Astrocyte (in vitro differentiated cells and primary cell): ENCODE measurements around the gene FAIM. TPM values are rescaled to one million over a fixed set of nuclear protein-coding genes. Genes with fewer than 3 reads are reported as not detected.

ENCODE experiments used
- DNase-seq: peaks from one replicate; pipeline ENCODE4 v3.0.0-alpha.2; 2010; ENCODE audit warnings: low read depth
- FAIRE-seq: peaks from 2 replicates; lab custom pipeline; 2011; peaks lifted over from hg19 to GRCh38; lab: Jason Lieb, UNC
- H2AFZ ChIP-seq: 2 replicates; pipeline ENCODE4 v1.6.0; 2012; ENCODE audit warnings: low read depth, low read length, inconsistent platforms
- H3K27ac ChIP-seq: 2 replicates; pipeline ENCODE4 v1.5.1; 2011; ENCODE audit warnings: low read depth, low read length, inconsistent platforms
- H3K27me3 ChIP-seq: 2 replicates; pipeline ENCODE4 v1.6.0; 2011; ENCODE audit warnings: low read length, inconsistent platforms; ENCODE audit not compliant: insufficient read depth
- H3K36me3 ChIP-seq: 2 replicates; pipeline ENCODE4 v1.5.1; 2011; ENCODE audit warnings: low read length, inconsistent platforms; ENCODE audit not compliant: insufficient read depth
- H3K4me1 ChIP-seq: 2 replicates; pipeline ENCODE4 v1.5.1; 2011; ENCODE audit warnings: low read length, inconsistent platforms; ENCODE audit not compliant: insufficient read depth
- H3K4me2 ChIP-seq: 2 replicates; pipeline ENCODE4 v1.6.0; 2012; ENCODE audit warnings: low read length, inconsistent platforms
- H3K4me3 ChIP-seq: 2 replicates; pipeline ENCODE4 v1.5.1; 2011; ENCODE audit warnings: low read depth, mild to moderate bottlenecking, low read length, inconsistent platforms; ENCODE audit not compliant: insufficient read depth
- H3K79me2 ChIP-seq: 2 replicates; pipeline ENCODE4 v1.6.0; 2012; ENCODE audit warnings: mild to moderate bottlenecking, low read length, inconsistent platforms; ENCODE audit not compliant: insufficient read depth
- H3K9ac ChIP-seq: 2 replicates; pipeline ENCODE4 v1.6.0; 2012; ENCODE audit warnings: mild to moderate bottlenecking, low read length, inconsistent platforms
- H3K9me3 ChIP-seq: 2 replicates; pipeline ENCODE4 v1.5.1; 2012; ENCODE audit warnings: low read depth, mild to moderate bottlenecking, low read length, inconsistent platforms; ENCODE audit not compliant: insufficient read depth
- H4K20me1 ChIP-seq: 2 replicates; pipeline ENCODE4 v1.6.0; 2012; ENCODE audit warnings: low read length, inconsistent platforms; ENCODE audit not compliant: insufficient read depth
- H3K27ac Mint-ChIP-seq: one replicate; pipeline ENCODE4 v1.8.0; 2021; ENCODE audit warnings: mild to moderate bottlenecking, mixed read lengths; ENCODE audit not compliant: unreplicated experiment
- H3K27me3 Mint-ChIP-seq: one replicate; pipeline ENCODE4 v1.8.0; 2021; ENCODE audit warnings: low read depth, mixed read lengths; ENCODE audit not compliant: unreplicated experiment
- H3K36me3 Mint-ChIP-seq: one replicate; pipeline ENCODE4 v1.8.0; 2021; ENCODE audit warnings: low read depth, mixed read lengths; ENCODE audit not compliant: unreplicated experiment
- H3K4me1 Mint-ChIP-seq: one replicate; pipeline ENCODE4 v1.8.0; 2021; ENCODE audit warnings: low read depth, mixed read lengths; ENCODE audit not compliant: unreplicated experiment
- H3K4me3 Mint-ChIP-seq: one replicate; pipeline ENCODE4 v1.8.0; 2021; ENCODE audit warnings: mild to moderate bottlenecking, moderate library complexity, mixed read lengths; ENCODE audit not compliant: unreplicated experiment
- H3K9me3 Mint-ChIP-seq: one replicate; pipeline ENCODE4 v1.8.0; 2021; ENCODE audit warnings: mild to moderate bottlenecking, mixed read lengths; ENCODE audit not compliant: unreplicated experiment
- CTCF ChIP-seq: IDR thresholded peaks from 2 replicates; pipeline ENCODE4 v1.5.1; 2011; ENCODE audit warnings: low read depth, mild to moderate bottlenecking, inconsistent platforms, low read length, moderate library complexity; ENCODE audit not compliant: insufficient read depth
- EZH2 ChIP-seq: IDR thresholded peaks from 2 replicates; pipeline ENCODE4 v1.6.1; 2012; ENCODE audit warnings: mild to moderate bottlenecking, low read length, inconsistent platforms; ENCODE audit not compliant: insufficient read depth
- total RNA-seq: library from RNA; stranded (reverse); gene quantifications from 2 replicates; pipeline ENCODE4 v1.2.1, GENCODE V29; 2021

Gene FAIM
- total RNA-seq, 1 donor from 2014 or later, result 8.3 TPM

DNA sequence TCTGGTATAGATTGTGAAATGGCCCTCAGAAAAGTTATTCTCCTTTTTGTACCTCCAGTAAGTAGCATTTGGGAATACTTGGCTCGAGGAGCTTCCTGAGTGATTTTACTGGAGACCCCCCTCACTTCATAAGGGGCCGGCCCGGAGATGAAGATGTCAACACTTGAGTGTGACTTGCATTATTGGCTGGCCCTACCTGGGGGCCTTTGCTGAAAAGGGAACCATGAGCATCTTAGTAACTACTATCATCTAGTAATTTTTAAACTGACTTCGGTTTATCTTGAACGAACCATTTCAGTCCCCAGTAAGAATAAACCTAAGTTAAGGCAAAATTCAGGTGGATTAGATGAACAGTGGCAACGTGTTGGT is 1.3 kb downstream of the FAIM start:
- FAIRE-seq (no peak), DNase-seq (no peak)
- Histone ChIP-seq H3K79me2 (peaks cover 7% of the 10 kb centered on the region), H3K4me1 (peaks cover 6% of the 10 kb centered on the region), H3K36me3 (no peaks in the 10 kb centered on the region), H3K27ac (no peak overlapping the region), H3K4me2 (peak overlapping the region; percentile 99), H2AFZ (no peak overlapping the region), H3K9me3 (no peaks in the 10 kb centered on the region), H3K9ac (peak overlapping the region; percentile 92), H3K4me3 (peak overlapping the region; percentile 83), H4K20me1 (no peaks in the 10 kb centered on the region), H3K27me3 (no peaks in the 10 kb centered on the region)
- H3K4me1 Mint-ChIP-seq, result peaks cover 5% of the 10 kb centered on the region
- H3K27me3 Mint-ChIP-seq, result no peaks in the 10 kb centered on the region
- TF ChIP-seq EZH2 (no peak), CTCF (no peak)
- peak overlapping the region; percentile 42 for H3K27ac Mint-ChIP-seq
- peaks cover 2% of the 10 kb centered on the region for H3K9me3 Mint-ChIP-seq
- H3K4me3 Mint-ChIP-seq, result peak overlapping the region; percentile 87
- H3K36me3 Mint-ChIP-seq, result peaks cover 2% of the 10 kb centered on the region

DNA sequence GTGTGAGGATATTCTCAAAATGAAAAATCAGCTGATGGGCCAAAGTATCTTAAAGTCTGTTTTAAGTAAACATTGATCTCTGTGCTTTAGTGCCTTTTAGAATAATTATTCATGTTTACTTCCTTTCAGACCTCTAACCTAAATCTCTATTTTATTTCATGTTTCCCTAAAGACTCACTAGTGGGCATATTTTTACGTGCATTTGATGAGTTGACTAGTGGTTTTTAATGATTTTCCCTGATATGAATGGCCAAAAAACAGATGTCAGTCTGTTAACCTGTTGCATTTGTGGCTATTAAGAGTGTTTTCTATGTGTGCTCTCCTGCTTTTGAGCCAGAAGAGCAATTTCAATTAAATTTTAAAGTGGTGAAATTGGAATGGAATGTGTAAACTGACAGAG is 6.9 kb downstream of the FAIM start:
- Mint-ChIP-seq H3K4me1 (peaks cover 2% of the 10 kb centered on the region), H3K27ac (no peak overlapping the region), H3K27me3 (no peaks in the 10 kb centered on the region), H3K9me3 (peaks cover 2% of the 10 kb centered on the region), H3K4me3 (no peak overlapping the region), H3K36me3 (peaks cover 2% of the 10 kb centered on the region)
- FAIRE-seq, result no peak
- DNase-seq, result no peak
- H3K4me1 ChIP-seq, result no peaks in the 10 kb centered on the region
- peaks cover 5% of the 10 kb centered on the region for H4K20me1 ChIP-seq
- no peak overlapping the region for H2AFZ ChIP-seq
- no peak overlapping the region for H3K27ac ChIP-seq
- H3K4me3 ChIP-seq, result no peak overlapping the region
- no peak overlapping the region for H3K9ac ChIP-seq
- TF ChIP-seq EZH2, result no peak
- TF ChIP-seq CTCF, result no peak
- peaks cover 5% of the 10 kb centered on the region for H3K79me2 ChIP-seq
- no peaks in the 10 kb centered on the region for H3K36me3 ChIP-seq
- H3K4me2 ChIP-seq, result no peak overlapping the region
- no peaks in the 10 kb centered on the region for H3K27me3 ChIP-seq
- H3K9me3 ChIP-seq, result no peaks in the 10 kb centered on the region

- no peak for TF ChIP-seq EZH2
- TF ChIP-seq CTCF, result no peak
- Histone ChIP-seq H3K27me3 (no peaks in the 10 kb centered on the region), H3K4me2 (no peak overlapping the region), H3K9ac (no peak overlapping the region), H3K79me2 (no peaks in the 10 kb centered on the region), H3K4me1 (no peaks in the 10 kb centered on the region), H3K9me3 (no peaks in the 10 kb centered on the region), H4K20me1 (peaks cover 5% of the 10 kb centered on the region), H3K27ac (no peak overlapping the region), H3K36me3 (no peaks in the 10 kb centered on the region), H3K4me3 (no peak overlapping the region), H2AFZ (no peak overlapping the region)
- DNase-seq (no peak), FAIRE-seq (no peak)
- Mint-ChIP-seq H3K27ac (no peak overlapping the region), H3K27me3 (no peaks in the 10 kb centered on the region), H3K4me3 (no peak overlapping the region), H3K36me3 (peaks cover 3% of the 10 kb centered on the region), H3K9me3 (no peaks in the 10 kb centered on the region), H3K4me1 (peaks cover 2% of the 10 kb centered on the region)
Observed at GRCh38 chr3:138620431-138620830, 11.9 kb downstream of the FAIM start.
